Stomach (tissue), 4 donors: ENCODE results near the gene DMXL1.

Source experiments
- EP300 ChIP-seq: sonication (generic); formaldehyde crosslinking; IDR thresholded peaks from one replicate; pipeline ENCODE4 v1.6.1; 2017; ENCODE audit warnings: antibody characterized with exemption
- POLR2A ChIP-seq, 4 donors: fragments of 450-650 bp; IDR thresholded peaks; one replicate each; pipeline ENCODE4 v1.6.1; 2016; ENCODE audit warnings: antibody characterized with exemption in 4 of 4, control low read depth in 2 of 4, mild to moderate bottlenecking in 1 of 4, moderate library complexity in 1 of 4
- POLR2AphosphoS5 ChIP-seq, 3 donors: sonication (generic); formaldehyde crosslinking; IDR thresholded peaks; one replicate each; pipeline ENCODE4 v1.6.1; 2016; ENCODE audit warnings: antibody characterized with exemption in 3 of 3
- TF ChIP-seq, protein P1 (sequence below), 7 experiments: fragments of 450-650 bp in 4 of 7; fragments of 200-600 bp in 3 of 7; sonication (generic) in 3 of 7; IDR thresholded peaks; one replicate each; pipeline ENCODE4 v1.5.1; 2016 to 2019; ENCODE audit warnings: antibody characterized with exemption in 7 of 7, control low read depth in 2 of 7, mild to moderate bottlenecking in 1 of 7

DNA sequence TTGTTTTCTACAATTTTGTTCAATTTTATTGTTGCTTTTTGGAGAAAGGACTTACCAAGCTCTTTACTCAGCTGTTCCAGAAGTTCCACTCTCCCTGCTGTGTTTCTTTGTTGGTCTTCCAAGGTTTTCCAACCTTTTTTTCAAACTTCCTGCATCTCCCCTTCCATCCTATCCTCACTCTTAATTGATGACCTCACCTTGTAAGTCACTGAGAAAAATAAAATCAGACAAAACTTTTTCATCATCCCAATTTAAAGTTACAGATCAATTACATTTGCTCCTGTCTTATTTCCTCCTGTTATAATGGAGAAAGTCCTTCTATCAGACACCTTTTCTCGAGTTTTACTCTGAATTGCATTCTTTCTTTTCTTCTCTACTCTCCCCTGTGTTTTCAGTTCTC is 121.1 kb downstream of the DMXL1 start:
- TF ChIP-seq POLR2AphosphoS5 (IDR thresholded peaks at IDR 0.05) (no peak), POLR2A (IDR thresholded peaks at IDR 0.05) (no peak), EP300 (no peak)
- TF ChIP-seq, protein P1, sequence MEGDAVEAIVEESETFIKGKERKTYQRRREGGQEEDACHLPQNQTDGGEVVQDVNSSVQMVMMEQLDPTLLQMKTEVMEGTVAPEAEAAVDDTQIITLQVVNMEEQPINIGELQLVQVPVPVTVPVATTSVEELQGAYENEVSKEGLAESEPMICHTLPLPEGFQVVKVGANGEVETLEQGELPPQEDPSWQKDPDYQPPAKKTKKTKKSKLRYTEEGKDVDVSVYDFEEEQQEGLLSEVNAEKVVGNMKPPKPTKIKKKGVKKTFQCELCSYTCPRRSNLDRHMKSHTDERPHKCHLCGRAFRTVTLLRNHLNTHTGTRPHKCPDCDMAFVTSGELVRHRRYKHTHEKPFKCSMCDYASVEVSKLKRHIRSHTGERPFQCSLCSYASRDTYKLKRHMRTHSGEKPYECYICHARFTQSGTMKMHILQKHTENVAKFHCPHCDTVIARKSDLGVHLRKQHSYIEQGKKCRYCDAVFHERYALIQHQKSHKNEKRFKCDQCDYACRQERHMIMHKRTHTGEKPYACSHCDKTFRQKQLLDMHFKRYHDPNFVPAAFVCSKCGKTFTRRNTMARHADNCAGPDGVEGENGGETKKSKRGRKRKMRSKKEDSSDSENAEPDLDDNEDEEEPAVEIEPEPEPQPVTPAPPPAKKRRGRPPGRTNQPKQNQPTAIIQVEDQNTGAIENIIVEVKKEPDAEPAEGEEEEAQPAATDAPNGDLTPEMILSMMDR (IDR thresholded peaks at IDR 0.05): no peak
